GM20000 (cell line): ENCODE results near the gene DEPDC1.
"Not testable (repeated sequence)": the region's sequence is repeated elsewhere in the genome, so short reads cannot be mapped to it uniquely, and the experiment has no call there.

Experiments
- DNase-seq: peaks from one replicate; pipeline ENCODE4 v3.0.0; 2012; ENCODE audit warnings: low spot score
- TF ChIP-seq, protein P1 (sequence below): IDR thresholded peaks from 2 replicates; pipeline ENCODE4 v1.5.1; 2012; ENCODE audit warnings: mild to moderate bottlenecking, control low read depth; ENCODE audit errors: extremely low read depth, missing control alignments

Gene DEPDC1

DNA sequence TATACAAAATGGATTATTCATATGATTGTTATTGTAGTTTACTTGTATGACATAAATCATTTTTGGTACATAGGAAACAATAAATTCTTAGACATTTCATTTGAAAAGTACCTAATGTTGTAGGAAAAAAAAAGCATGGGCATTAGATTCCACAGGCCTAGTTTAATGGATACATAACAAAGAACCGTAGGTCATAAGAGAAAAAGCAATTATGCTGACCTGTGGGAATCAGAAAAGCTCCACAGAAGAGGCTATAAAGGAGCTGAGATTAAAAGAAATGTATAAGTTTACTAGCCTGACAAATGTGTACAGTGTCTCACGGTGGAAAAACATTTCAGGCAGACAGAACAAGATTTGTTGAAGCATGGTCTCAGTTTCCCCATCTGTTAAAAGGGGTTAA lies 3.7 kb downstream of the DEPDC1 start:
- DNase-seq, result no peak
- TF ChIP-seq, protein P1, sequence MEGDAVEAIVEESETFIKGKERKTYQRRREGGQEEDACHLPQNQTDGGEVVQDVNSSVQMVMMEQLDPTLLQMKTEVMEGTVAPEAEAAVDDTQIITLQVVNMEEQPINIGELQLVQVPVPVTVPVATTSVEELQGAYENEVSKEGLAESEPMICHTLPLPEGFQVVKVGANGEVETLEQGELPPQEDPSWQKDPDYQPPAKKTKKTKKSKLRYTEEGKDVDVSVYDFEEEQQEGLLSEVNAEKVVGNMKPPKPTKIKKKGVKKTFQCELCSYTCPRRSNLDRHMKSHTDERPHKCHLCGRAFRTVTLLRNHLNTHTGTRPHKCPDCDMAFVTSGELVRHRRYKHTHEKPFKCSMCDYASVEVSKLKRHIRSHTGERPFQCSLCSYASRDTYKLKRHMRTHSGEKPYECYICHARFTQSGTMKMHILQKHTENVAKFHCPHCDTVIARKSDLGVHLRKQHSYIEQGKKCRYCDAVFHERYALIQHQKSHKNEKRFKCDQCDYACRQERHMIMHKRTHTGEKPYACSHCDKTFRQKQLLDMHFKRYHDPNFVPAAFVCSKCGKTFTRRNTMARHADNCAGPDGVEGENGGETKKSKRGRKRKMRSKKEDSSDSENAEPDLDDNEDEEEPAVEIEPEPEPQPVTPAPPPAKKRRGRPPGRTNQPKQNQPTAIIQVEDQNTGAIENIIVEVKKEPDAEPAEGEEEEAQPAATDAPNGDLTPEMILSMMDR, result no peak

DNA sequence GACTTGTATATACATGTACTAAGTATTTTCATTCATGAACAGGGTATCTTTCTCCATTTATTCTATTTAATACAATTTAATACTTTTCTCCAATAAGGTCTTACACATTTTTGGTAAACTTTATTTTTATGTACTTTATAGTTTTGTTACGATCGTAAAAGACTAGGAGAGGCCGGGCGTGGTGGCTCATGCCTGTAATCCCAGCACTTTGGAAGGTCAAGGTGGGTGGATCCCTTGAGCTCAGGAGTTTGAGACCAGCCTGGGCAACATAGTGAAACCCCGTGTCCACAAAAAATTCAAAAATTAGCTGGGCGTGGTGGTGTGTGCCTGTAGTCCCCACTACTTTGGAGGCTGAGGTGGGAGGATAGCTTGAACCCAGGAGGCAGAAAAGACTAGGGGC lies 4.6 kb downstream of the DEPDC1 start:
- DNase-seq, result not testable (repeated sequence)

DNA sequence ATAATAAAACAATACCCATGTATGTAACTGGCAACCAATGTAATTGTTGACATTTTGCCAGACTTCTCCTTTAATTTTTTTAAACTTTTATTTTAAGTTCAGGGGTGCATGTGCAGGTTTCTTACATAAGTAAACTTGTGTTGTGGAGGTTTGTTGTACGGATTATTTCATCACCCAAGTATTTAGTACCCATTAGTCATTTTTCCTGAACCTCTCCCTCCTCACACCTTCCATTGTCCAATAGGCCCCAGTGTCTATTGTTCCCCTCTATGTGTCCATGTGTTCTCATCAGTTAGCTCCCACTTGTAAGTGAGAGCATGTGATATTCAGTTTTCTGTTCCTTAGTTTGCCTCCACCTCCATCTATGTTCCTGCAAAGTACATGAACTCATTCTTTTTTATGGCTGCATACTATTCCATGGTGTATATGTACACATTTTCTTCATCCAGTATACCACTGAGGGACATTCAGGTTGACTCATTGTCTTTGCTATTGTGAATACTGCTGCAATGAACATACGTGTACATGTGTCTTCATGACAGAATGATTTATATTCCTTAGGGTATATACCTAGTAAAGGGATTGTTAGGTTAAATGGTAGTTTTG lies 6.7 kb downstream of the DEPDC1 start:
- no peak for DNase-seq

DNA sequence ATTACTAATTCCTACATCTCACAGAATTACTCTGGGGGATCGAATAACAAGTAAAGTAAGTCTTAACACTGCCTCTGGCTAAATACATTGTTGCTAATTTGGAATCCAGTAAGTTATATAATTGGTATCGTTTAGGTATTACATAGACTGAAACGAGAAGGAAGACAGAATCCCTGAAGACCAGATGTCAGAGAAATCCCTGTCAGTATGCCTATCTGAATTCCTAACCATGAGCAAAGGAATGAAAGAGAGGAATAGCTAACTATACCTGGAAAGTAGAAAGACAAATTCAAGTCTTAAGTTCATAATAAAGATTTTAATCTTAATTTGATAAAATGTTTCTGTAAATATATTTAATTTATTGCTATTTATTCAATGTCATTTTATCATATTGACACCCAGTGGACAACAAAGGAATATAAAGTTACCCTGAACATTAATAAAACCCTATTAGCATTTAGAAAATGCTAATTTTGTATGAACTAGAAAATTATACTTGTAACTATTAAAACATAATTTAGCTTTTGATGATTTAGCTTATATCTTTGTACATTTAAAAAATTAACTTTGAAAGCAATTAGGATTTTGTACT lies 11.4 kb downstream of the DEPDC1 start:
- DNase-seq, result no peak
- TF ChIP-seq, protein P1, result no peak

More for the DNA sequence above, 6.7 kb downstream of the DEPDC1 start:
- TF ChIP-seq, protein P1, result no peak

DNA sequence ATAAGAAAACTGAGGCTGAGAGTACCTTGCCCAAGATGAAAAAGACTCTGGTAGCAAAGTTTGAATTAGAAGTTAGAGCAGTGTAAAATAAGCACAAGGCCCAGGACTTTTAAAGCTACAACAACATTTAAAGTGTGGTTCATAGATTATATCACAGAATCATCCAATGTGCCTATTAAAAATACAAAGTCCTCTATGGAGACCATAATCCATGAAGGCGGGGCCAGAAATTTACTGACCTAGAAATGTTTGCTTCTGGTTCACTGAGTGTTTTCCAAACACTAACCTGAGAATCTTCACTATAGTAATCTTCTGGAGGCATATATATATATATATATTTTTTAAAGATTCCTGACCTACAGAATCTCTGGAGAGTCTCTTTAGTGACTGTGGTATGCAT lies 12.3 kb downstream of the DEPDC1 start:
- DNase-seq, result no peak
- TF ChIP-seq, protein P1, result no peak

DNA sequence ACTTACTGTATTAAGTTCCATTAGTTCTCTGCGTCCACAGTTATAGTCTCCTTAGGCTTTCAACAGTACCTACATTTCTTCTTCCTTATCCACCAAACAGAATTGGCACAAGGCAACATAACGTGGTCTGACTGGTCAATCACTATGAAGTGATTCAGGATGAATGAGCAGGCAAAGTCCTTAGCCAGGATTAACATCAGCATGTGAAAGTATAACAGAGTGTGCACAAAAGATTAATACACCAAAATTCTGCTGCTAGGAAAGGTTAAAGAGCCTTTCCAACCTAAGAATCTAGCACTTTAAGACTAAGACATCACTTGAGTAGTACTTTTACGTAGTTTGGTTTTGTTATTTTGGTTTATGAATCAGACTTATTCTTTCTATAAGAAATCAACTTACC lies 15.8 kb downstream of the DEPDC1 start:
- TF ChIP-seq, protein P1, result no peak
- DNase-seq, result no peak

DNA sequence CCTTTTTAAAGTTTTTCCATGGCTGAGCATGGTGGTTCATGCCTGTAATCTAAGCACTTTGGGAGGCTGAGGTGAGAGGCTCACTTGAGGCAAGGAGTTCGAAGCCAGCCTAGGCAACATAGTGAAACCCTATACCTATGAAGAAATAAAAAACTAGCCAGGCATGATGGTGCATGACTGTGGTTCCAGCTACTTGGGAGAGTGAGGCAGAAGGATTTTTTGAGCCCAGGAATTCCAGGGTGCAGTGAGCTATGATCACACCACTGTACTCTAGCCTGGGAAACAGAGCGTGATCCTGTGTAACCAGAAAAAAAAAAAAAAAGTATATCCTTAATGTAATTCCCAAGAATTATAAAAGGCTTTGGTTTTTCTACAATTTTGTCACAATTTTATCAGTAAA lies 17.4 kb downstream of the DEPDC1 start:
- TF ChIP-seq, protein P1, result no peak

DNA sequence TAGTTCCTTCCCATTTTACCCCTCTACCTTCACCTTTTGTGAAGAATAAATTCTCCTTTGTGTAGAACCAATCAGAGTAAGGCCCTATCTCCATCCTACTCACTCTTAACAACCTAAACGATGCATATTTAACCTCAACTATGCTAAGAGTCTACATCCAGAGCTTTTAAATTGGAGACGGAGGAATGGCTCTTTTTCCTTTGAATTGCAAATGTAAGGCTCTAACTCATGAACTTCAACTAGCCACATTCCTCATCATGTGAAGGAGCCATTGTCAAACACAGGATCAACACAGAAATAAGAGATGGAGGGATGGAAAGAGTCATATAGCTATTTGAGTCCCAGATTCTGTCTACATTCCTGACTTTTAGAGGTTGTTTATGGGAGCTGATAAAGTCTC lies 18.2 kb downstream of the DEPDC1 start:
- TF ChIP-seq, protein P1, result no peak
- DNase-seq, result no peak

More for the DNA sequence above, 17.4 kb downstream of the DEPDC1 start:
- no peak for DNase-seq

DNA sequence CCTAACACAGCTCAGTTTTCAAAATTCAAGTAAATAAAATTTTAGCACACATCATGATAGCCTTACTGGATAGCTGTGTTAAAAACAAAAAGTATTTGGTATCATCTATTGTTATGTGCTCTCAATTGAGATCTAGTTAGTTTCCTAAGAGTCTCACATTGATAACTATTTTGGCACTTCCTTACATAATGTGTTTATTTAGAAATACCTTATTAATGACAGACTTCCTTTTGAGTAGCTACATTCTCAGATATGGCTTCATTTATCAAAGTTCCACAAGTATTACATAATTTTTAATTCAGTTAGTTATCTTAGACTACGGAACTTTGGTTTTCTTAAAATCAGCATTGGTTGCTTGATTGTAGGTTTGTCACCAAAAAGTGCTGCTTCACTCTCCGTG lies 20.3 kb downstream of the DEPDC1 start:
- not testable (repeated sequence) for DNase-seq
